NB4 (cell line): ENCODE data around the gene BAHCC1.

Experiments used
- CTCF ChIP-seq: IDR thresholded peaks from one replicate; pipeline ENCODE4 v1.5.1; 2012; ENCODE audit warnings: low read depth, low read length
- POLR2A ChIP-seq: IDR thresholded peaks from 2 replicates; pipeline ENCODE4 v1.6.1; 2011; ENCODE audit warnings: mild to moderate bottlenecking; ENCODE audit not compliant: insufficient read length; ENCODE audit errors: extremely low read depth

GRCh38 chr17:81514489-81514738 is 119.2 kb downstream of the BAHCC1 start:
- TF ChIP-seq CTCF, result no peak
- no peak for TF ChIP-seq POLR2A
